SK-N-SH treated with all-trans-retinoic acid at 6 μM for 48 hours (cell line): ENCODE measurements around the gene EFCAB5.

Experiments used
- ATAC-seq: fragments of 200-7000 bp; cut with Tn5 transposase; 3 replicates; pipeline ENCODE4 v1.9.1; 2020; ENCODE audit warnings: mild to moderate bottlenecking, moderate library complexity
- ARNTL ChIP-seq: fragments of 450-650 bp; formaldehyde crosslinking; IDR thresholded peaks from 2 replicates; pipeline ENCODE4 v1.5.0; 2020; ENCODE audit warnings: low read depth, mild to moderate bottlenecking, moderate library complexity, borderline replicate concordance
- BACH2 ChIP-seq: fragments of 250-450 bp; sonication (Bioruptor Pico); IDR thresholded peaks from 2 replicates; pipeline ENCODE4 v1.9.0; 2021; ENCODE audit warnings: mild to moderate bottlenecking, borderline replicate concordance
- GLIS3 ChIP-seq: fragments of 250-450 bp; sonication (Bioruptor Pico); IDR thresholded peaks from 2 replicates; pipeline ENCODE4 v1.5.0; 2020; ENCODE audit warnings: mild to moderate bottlenecking, moderate library complexity
- ISL1 ChIP-seq: fragments of 250-450 bp; sonication (Bioruptor Pico); IDR thresholded peaks from 2 replicates; pipeline ENCODE4 v2.1.2; 2022; ENCODE audit warnings: mild to moderate bottlenecking, moderate library complexity
- OSR1 ChIP-seq: fragments of 250-450 bp; sonication (Bioruptor Pico); IDR thresholded peaks from 2 replicates; pipeline ENCODE4 v1.8.0; 2022; ENCODE audit warnings: moderate library complexity, mild to moderate bottlenecking, inconsistent platforms
- PPARA ChIP-seq: fragments of 250-450 bp; sonication (Bioruptor Pico); IDR thresholded peaks from 2 replicates; pipeline ENCODE4 v1.5.0; 2020; ENCODE audit warnings: mild to moderate bottlenecking, borderline replicate concordance
- RARB ChIP-seq: fragments of 250-450 bp; sonication (Bioruptor Pico); IDR thresholded peaks from 2 replicates; pipeline ENCODE4 v1.8.0; 2021; ENCODE audit warnings: mild to moderate bottlenecking, moderate library complexity
- SNAI2 ChIP-seq: fragments of 250-450 bp; sonication (Bioruptor Pico); IDR thresholded peaks from 2 replicates; pipeline ENCODE4 v1.5.0; 2020; ENCODE audit warnings: mild to moderate bottlenecking, moderate library complexity
- TCF4 ChIP-seq: fragments of 250-450 bp; sonication (Bioruptor Pico); IDR thresholded peaks from 2 replicates; pipeline ENCODE4 v1.8.0; 2021; ENCODE audit warnings: mild to moderate bottlenecking, moderate library complexity, borderline replicate concordance
- TOX ChIP-seq: fragments of 250-450 bp; sonication (Bioruptor Pico); IDR thresholded peaks from 2 replicates; pipeline ENCODE4 v1.8.0; 2021; ENCODE audit warnings: mild to moderate bottlenecking, moderate library complexity, borderline replicate concordance
- ZC3H10 ChIP-seq: fragments of 250-450 bp; sonication (Bioruptor Pico); IDR thresholded peaks from 2 replicates; pipeline ENCODE4 v1.5.1; 2021; ENCODE audit warnings: mild to moderate bottlenecking, moderate library complexity
- ZFP3 ChIP-seq: fragments of 250-450 bp; sonication (Bioruptor Pico); IDR thresholded peaks from 2 replicates; pipeline ENCODE4 v1.5.0; 2020; ENCODE audit warnings: mild to moderate bottlenecking, moderate library complexity
- ZFP30 ChIP-seq: fragments of 450-650 bp; formaldehyde crosslinking; IDR thresholded peaks from 2 replicates; pipeline ENCODE4 v1.5.0; 2022; ENCODE audit warnings: mild to moderate bottlenecking, moderate library complexity
- ZNF565 ChIP-seq: fragments of 450-650 bp; formaldehyde crosslinking; conservative IDR thresholded peaks from 2 replicates; pipeline ENCODE4 v1.5.0; 2020; ENCODE audit warnings: low read depth, mild to moderate bottlenecking, moderate library complexity
- ZNF70 ChIP-seq: fragments of 450-650 bp; formaldehyde crosslinking; IDR thresholded peaks from 2 replicates; pipeline ENCODE4 v1.5.0; 2020; ENCODE audit warnings: mild to moderate bottlenecking, moderate library complexity
- ZNF8 ChIP-seq: fragments of 450-650 bp; formaldehyde crosslinking; IDR thresholded peaks from 2 replicates; pipeline ENCODE4 v1.5.0; 2020; ENCODE audit warnings: mild to moderate bottlenecking, moderate library complexity
- TF ChIP-seq, protein P1 (sequence below): fragments of 250-450 bp; sonication (Bioruptor Pico); IDR thresholded peaks from 2 replicates; pipeline ENCODE4 v1.5.0; 2020; ENCODE audit warnings: mild to moderate bottlenecking, moderate library complexity
- TF ChIP-seq, protein P2 (sequence below): fragments of 250-450 bp; sonication (Bioruptor Pico); IDR thresholded peaks from 2 replicates; pipeline ENCODE4 v1.8.0; 2020; ENCODE audit warnings: mild to moderate bottlenecking, moderate library complexity, borderline replicate concordance
- TF ChIP-seq, protein P3 (sequence below): fragments of 250-450 bp; sonication (Bioruptor Pico); IDR thresholded peaks from 2 replicates; pipeline ENCODE4 v1.5.1; 2020; ENCODE audit warnings: low read depth, mild to moderate bottlenecking, moderate library complexity
- TF ChIP-seq, protein P4 (sequence below): fragments of 250-450 bp; sonication (Bioruptor Pico); IDR thresholded peaks from 2 replicates; pipeline ENCODE4 v1.8.0; 2021; ENCODE audit warnings: low read depth, mild to moderate bottlenecking, moderate library complexity, borderline replicate concordance

The EFCAB5 gene

DNA sequence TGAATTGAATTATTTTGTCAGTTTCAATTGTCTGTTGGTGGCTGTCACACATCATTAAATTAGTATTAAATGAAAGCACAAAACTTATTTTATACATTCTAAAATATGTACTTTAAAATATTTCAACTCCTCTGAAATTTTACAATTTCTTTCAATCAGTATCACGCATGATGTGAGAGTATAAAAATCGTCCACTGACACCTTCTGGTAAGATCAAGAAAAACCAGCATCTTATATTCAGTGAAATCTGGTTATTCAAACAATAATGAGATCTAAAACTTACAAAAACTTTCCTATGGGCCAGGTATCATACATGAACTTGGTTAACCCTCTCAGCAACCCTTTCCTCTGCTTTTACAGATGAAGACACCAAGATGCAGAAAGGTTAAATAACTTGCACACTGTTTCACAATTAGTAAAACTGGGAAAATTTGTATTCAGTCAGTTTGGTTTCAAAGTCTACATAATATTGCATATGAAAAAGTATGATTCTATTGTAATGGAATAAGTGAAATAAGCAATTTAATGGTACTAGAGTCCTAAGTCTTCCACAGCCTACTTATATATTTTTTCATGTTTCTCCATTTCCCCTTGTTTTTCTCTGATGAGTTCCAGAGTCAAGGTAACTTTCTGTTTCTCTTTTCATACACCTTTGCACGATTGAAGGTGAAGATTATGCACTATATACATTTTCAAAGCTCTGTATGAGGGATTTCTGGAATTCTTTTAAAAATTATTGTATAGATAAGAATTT lies 58.7 kb downstream of the EFCAB5 start:
- no peak for ATAC-seq
- no peak for TF ChIP-seq ZNF565 (CRISPR knock-in tag)
- no peak for TF ChIP-seq ARNTL (CRISPR knock-in tag)
- TF ChIP-seq PPARA (CRISPR knock-in tag), result no peak
- TF ChIP-seq, protein P1, sequence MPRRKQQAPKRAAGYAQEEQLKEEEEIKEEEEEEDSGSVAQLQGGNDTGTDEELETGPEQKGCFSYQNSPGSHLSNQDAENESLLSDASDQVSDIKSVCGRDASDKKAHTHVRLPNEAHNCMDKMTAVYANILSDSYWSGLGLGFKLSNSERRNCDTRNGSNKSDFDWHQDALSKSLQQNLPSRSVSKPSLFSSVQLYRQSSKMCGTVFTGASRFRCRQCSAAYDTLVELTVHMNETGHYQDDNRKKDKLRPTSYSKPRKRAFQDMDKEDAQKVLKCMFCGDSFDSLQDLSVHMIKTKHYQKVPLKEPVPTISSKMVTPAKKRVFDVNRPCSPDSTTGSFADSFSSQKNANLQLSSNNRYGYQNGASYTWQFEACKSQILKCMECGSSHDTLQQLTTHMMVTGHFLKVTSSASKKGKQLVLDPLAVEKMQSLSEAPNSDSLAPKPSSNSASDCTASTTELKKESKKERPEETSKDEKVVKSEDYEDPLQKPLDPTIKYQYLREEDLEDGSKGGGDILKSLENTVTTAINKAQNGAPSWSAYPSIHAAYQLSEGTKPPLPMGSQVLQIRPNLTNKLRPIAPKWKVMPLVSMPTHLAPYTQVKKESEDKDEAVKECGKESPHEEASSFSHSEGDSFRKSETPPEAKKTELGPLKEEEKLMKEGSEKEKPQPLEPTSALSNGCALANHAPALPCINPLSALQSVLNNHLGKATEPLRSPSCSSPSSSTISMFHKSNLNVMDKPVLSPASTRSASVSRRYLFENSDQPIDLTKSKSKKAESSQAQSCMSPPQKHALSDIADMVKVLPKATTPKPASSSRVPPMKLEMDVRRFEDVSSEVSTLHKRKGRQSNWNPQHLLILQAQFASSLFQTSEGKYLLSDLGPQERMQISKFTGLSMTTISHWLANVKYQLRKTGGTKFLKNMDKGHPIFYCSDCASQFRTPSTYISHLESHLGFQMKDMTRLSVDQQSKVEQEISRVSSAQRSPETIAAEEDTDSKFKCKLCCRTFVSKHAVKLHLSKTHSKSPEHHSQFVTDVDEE, result no peak
- no peak for TF ChIP-seq TOX (CRISPR knock-in tag)
- TF ChIP-seq ZFP30 (CRISPR knock-in tag), result no peak
- no peak for TF ChIP-seq ISL1 (CRISPR knock-in tag)
- TF ChIP-seq, protein P2, sequence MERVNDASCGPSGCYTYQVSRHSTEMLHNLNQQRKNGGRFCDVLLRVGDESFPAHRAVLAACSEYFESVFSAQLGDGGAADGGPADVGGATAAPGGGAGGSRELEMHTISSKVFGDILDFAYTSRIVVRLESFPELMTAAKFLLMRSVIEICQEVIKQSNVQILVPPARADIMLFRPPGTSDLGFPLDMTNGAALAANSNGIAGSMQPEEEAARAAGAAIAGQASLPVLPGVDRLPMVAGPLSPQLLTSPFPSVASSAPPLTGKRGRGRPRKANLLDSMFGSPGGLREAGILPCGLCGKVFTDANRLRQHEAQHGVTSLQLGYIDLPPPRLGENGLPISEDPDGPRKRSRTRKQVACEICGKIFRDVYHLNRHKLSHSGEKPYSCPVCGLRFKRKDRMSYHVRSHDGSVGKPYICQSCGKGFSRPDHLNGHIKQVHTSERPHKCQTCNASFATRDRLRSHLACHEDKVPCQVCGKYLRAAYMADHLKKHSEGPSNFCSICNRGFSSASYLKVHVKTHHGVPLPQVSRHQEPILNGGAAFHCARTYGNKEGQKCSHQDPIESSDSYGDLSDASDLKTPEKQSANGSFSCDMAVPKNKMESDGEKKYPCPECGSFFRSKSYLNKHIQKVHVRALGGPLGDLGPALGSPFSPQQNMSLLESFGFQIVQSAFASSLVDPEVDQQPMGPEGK (CRISPR knock-in tag), result no peak
- no peak for TF ChIP-seq ZNF70 (CRISPR knock-in tag)
- TF ChIP-seq BACH2 (CRISPR knock-in tag), result no peak
- no peak for TF ChIP-seq ZC3H10 (CRISPR knock-in tag)
- no peak for TF ChIP-seq TCF4
- TF ChIP-seq, all 23 proteins: peak for 0

DNA sequence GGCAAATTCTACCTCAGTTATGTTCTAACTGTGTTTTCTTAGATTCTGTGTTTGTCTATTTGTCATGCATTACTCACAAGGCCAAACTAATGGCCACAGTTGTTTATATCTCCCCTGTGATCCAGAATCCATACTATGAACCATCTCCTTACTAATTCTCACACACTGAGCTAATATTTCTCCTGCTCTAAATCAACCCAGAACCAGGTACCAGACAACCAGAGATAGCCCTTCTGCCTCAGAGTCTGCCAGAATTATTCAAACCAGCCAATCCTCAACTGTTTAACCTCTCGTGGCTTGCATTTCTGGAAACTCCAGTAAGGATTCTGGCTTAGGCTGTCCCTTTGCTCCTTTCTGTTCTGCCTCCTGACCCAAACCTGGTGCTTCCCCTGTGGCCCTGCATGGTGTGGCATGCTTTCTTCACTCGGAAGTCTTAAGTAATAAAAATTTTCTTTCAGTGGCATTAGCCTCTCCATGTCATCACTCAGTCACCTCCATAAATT lies 59.4 kb downstream of the EFCAB5 start:
- TF ChIP-seq RARB (no peak), TCF4 (no peak), OSR1 (no peak), ISL1 (CRISPR knock-in tag) (no peak), ZC3H10 (CRISPR knock-in tag) (no peak), ZFP30 (CRISPR knock-in tag) (no peak), PPARA (CRISPR knock-in tag) (no peak), TOX (CRISPR knock-in tag) (no peak), GLIS3 (CRISPR knock-in tag) (no peak), ZNF8 (CRISPR knock-in tag) (no peak), BACH2 (CRISPR knock-in tag) (no peak), ZNF70 (CRISPR knock-in tag) (no peak), SNAI2 (CRISPR knock-in tag) (no peak), ZFP3 (no peak)
- TF ChIP-seq, protein P3, sequence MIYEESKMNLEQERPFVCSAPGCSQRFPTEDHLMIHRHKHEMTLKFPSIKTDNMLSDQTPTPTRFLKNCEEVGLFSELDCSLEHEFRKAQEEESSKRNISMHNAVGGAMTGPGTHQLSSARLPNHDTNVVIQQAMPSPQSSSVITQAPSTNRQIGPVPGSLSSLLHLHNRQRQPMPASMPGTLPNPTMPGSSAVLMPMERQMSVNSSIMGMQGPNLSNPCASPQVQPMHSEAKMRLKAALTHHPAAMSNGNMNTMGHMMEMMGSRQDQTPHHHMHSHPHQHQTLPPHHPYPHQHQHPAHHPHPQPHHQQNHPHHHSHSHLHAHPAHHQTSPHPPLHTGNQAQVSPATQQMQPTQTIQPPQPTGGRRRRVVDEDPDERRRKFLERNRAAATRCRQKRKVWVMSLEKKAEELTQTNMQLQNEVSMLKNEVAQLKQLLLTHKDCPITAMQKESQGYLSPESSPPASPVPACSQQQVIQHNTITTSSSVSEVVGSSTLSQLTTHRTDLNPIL (CRISPR knock-in tag), result no peak
- TF ChIP-seq, protein P1, result no peak
- TF ChIP-seq, protein P2 (CRISPR knock-in tag), result no peak
- TF ChIP-seq, protein P4, sequence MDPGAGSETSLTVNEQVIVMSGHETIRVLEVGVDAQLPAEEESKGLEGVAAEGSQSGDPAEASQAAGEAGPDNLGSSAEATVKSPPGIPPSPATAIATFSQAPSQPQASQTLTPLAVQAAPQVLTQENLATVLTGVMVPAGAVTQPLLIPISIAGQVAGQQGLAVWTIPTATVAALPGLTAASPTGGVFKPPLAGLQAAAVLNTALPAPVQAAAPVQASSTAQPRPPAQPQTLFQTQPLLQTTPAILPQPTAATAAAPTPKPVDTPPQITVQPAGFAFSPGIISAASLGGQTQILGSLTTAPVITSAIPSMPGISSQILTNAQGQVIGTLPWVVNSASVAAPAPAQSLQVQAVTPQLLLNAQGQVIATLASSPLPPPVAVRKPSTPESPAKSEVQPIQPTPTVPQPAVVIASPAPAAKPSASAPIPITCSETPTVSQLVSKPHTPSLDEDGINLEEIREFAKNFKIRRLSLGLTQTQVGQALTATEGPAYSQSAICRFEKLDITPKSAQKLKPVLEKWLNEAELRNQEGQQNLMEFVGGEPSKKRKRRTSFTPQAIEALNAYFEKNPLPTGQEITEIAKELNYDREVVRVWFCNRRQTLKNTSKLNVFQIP (CRISPR knock-in tag), result no peak
- ATAC-seq, result no peak
